Measurements from ENCODE around the gene NISCH. TPM values are rescaled to one million over a fixed set of nuclear protein-coding genes. Genes with fewer than 3 reads are reported as not detected.

Gene NISCH
- total RNA-seq, 2 donors from 2014 or later, result 29.2 to 49.6 TPM

- Histone ChIP-seq H3K27ac (peak overlapping the region; percentile 89 to 99), H3K4me3 (no peak overlapping the region), H3K36me3 (peaks cover 29% of the 10 kb centered on the region), H3K4me1 (peaks cover 0 to 43% of the 10 kb centered on the region in 2 donors), H3K27me3 (no peaks in the 10 kb centered on the region), H3K9me3 (no peaks in the 10 kb centered on the region)
- no peak for DNase-seq (ENCODE audit: low spot score)
- TF ChIP-seq, protein P1, sequence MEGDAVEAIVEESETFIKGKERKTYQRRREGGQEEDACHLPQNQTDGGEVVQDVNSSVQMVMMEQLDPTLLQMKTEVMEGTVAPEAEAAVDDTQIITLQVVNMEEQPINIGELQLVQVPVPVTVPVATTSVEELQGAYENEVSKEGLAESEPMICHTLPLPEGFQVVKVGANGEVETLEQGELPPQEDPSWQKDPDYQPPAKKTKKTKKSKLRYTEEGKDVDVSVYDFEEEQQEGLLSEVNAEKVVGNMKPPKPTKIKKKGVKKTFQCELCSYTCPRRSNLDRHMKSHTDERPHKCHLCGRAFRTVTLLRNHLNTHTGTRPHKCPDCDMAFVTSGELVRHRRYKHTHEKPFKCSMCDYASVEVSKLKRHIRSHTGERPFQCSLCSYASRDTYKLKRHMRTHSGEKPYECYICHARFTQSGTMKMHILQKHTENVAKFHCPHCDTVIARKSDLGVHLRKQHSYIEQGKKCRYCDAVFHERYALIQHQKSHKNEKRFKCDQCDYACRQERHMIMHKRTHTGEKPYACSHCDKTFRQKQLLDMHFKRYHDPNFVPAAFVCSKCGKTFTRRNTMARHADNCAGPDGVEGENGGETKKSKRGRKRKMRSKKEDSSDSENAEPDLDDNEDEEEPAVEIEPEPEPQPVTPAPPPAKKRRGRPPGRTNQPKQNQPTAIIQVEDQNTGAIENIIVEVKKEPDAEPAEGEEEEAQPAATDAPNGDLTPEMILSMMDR (IDR thresholded peaks at IDR 0.05), result no peak
These were observed 7.7 kb upstream of the NISCH start for GRCh38 chr3:52447512-52448355.

GRCh38 chr3:52450489-52451236 lies 4.7 kb upstream of the NISCH start:
- peaks cover 29% of the 10 kb centered on the region for H3K36me3 ChIP-seq
- no peaks in the 10 kb centered on the region for H3K9me3 ChIP-seq
- TF ChIP-seq, protein P1 (IDR thresholded peaks at IDR 0.05), result no peak
- peaks cover 0 to 49% of the 10 kb centered on the region in 2 donors for H3K4me1 ChIP-seq
- no peaks in the 10 kb centered on the region for H3K27me3 ChIP-seq
- peak overlapping the region in 1 of 2 donors; percentile 57 for H3K4me3 ChIP-seq
- H3K27ac ChIP-seq, result peak overlapping the region; percentile 89 to 99
- no peak for DNase-seq (ENCODE audit: low spot score)

DNA sequence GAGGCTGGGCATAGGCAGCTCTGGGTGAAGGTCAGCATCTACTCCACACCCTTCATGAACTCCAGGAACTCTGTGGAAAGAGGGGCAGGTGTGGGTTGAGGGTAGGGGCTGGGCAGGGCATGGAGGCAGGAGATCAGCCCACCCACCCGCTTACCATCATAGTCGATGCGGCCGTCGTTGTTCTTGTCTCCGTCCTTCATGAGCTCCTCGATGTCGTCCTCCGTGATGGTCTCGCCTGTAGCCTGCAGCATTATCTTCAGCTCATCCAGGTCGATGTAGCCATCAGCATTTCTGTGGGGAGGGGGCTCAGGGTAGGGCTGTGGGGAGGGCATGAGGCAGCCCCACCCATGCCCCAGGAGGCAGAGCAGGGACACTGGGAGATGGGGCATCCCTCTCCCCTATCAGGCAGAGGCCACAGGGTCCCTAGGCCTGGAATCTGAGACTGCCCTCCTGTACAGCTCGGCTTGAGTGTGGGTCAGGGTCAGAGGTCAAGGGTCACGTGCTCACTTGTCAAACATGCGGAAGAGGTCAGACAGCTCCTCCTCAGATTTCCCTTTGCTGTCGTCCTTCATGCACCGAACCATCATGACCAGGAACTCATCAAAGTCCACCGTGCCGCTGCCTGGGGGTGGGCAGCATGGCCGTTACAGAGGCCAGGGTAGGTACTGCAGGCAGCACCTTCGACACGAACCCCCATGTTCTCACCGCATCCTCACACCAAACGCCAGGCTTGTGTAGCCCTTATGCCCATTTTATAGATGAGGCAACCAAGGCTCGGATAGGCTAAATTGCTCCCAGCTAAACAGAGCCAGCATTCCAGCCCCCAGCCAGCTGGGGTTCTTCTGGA lies 3.9 kb upstream of the NISCH start:
- peak overlapping the region; percentile 89 to 99 for H3K27ac ChIP-seq
- TF ChIP-seq, protein P1 (IDR thresholded peaks at IDR 0.05), result no peak

DNA sequence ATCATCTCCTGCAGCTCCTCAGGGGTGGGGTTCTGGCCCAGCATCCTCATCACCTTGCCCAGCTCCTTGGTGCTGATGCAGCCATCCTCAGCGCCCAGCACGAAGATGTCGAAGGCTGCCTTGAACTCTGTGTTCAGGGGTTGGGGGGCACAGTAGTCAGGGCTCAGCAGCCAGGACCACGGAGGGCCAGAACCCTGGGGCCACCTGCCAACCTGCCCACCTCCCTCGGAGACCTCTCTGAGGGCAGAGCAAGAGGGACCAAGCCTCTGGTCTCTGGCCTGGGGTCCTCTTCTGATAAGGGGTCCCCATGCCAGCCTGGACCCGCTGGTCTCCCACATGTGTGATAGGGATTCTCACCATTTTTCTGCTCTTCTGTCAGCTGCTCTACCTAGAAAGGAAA lies 3.3 kb upstream of the NISCH start:
- Histone ChIP-seq H3K36me3 (peaks cover 29% of the 10 kb centered on the region), H3K4me1 (peaks cover 0 to 50% of the 10 kb centered on the region in 2 donors), H3K27ac (peak overlapping the region; percentile 89 to 99), H3K27me3 (no peaks in the 10 kb centered on the region), H3K9me3 (no peaks in the 10 kb centered on the region), H3K4me3 (peak overlapping the region; percentile 51 to 57)
- no peak for DNase-seq (ENCODE audit: low spot score)
- TF ChIP-seq, protein P1 (IDR thresholded peaks at IDR 0.05), result no peak

More for the DNA sequence above, 3.9 kb upstream of the NISCH start:
- Histone ChIP-seq H3K9me3 (no peaks in the 10 kb centered on the region), H3K27me3 (no peaks in the 10 kb centered on the region), H3K4me1 (peaks cover 0 to 49% of the 10 kb centered on the region in 2 donors), H3K36me3 (peaks cover 29% of the 10 kb centered on the region), H3K4me3 (peak overlapping the region; percentile 51 to 57)
- no peak for DNase-seq (ENCODE audit: low spot score)

DNA sequence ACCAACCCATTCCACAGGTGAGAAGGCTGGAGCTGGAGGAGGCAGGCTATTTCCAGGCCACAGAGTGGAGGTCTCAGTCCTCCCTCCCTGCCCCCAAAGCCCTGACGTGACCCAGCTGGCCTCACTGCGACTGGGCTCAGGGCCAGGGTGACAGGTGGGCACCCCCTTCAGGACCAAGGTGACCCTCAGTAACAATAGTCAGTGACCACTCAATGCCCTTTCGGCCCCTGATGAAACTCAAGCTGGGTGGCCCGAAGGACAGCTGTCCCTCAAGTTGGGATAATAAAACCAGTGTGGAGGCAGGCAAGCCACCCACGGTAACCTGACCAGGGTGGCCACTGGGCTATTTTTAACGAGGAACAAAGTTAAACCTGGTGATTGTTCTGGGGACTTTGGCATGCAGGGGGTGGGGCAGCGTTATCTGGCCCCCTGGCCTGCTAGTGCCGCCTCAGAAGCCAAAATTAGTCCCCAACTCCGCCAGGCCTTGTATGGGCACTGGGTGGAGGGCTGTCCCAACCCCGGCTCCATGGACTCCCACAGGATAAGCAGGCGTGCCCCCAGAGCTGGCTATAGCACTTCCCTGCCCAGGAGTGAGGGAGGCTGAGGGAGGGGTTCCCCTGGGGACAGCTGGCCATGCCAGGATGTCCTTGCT lies 2.7 kb upstream of the NISCH start:
- peaks cover 32% of the 10 kb centered on the region for H3K36me3 ChIP-seq
- DNase-seq (ENCODE audit: low spot score), result no peak
- peaks cover 0 to 51% of the 10 kb centered on the region in 2 donors for H3K4me1 ChIP-seq
- TF ChIP-seq, protein P1 (IDR thresholded peaks at IDR 0.05), result no peak
- no peaks in the 10 kb centered on the region for H3K27me3 ChIP-seq
- H3K4me3 ChIP-seq, result peak overlapping the region; percentile 51 to 57
- no peaks in the 10 kb centered on the region for H3K9me3 ChIP-seq
- H3K27ac ChIP-seq, result peak overlapping the region; percentile 89 to 99
